HG03521 (cell line): ENCODE data around the gene CCNDBP1.
"Not testable (repeated sequence)": the region's sequence is repeated elsewhere in the genome, so short reads cannot be mapped to it uniquely, and the experiment has no call there.

Experiments
- ATAC-seq: cut with Tn5 transposase; IDR thresholded peaks from one replicate; pipeline ENCODE4 v1.9.1; 2021; ENCODE audit warnings: mild to moderate bottlenecking, moderate library complexity; ENCODE audit not compliant: unreplicated experiment

Gene CCNDBP1

DNA sequence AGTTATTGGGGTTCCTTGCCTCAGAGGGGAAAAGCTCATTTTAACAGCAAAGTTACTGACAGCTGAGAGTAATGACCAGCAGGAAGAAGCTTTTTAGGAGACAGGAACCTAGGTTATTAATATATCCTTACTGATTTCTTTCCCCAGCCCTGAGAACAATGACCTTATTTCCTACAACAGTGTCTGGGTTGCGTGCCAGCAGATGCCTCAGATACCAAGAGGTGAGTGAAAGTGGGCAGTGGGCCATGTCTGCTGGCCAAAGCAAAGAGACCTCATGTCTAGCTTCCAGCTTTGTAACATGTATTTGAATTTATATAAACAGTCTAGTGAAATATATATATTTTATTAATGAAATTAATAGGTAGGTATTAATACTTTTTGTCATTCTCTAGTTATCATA, 5.0 kb downstream of the CCNDBP1 start:
- no peak for ATAC-seq

DNA sequence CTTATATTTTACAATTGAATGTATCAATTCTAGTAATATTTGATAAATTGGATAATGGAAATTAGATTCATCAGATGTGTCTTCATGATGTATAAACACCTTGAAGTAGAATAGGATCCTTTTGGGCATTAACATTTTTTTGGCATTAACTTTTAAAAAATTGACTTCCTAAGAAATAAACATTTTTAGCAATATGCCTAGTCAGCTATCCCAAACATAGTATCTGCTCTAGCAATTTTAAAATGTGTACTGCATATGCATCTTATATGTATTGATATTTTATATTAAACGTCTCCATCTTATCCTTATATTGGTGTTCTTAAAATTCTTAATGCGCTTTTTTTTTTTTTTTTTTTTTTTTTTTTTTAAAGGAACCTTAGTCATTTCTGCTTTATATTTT, 8.5 kb downstream of the CCNDBP1 start:
- ATAC-seq = no peak

DNA sequence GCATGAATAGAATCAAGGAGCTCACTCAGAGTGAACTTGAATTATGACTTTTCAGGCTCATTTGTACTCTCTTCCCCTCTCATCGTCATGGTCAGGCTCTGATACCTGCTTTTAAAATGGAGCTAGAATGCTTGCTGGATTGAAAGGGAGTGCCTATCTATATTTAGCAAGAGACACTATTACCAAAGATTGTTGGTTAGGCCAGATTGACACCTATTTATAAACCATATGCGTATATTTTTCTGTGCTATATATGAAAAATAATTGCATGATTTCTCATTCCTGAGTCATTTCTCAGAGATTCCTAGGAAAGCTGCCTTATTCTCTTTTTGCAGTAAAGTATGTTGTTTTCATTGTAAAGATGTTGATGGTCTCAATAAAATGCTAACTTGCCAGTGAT, 9.6 kb downstream of the CCNDBP1 start:
- ATAC-seq = no peak

DNA sequence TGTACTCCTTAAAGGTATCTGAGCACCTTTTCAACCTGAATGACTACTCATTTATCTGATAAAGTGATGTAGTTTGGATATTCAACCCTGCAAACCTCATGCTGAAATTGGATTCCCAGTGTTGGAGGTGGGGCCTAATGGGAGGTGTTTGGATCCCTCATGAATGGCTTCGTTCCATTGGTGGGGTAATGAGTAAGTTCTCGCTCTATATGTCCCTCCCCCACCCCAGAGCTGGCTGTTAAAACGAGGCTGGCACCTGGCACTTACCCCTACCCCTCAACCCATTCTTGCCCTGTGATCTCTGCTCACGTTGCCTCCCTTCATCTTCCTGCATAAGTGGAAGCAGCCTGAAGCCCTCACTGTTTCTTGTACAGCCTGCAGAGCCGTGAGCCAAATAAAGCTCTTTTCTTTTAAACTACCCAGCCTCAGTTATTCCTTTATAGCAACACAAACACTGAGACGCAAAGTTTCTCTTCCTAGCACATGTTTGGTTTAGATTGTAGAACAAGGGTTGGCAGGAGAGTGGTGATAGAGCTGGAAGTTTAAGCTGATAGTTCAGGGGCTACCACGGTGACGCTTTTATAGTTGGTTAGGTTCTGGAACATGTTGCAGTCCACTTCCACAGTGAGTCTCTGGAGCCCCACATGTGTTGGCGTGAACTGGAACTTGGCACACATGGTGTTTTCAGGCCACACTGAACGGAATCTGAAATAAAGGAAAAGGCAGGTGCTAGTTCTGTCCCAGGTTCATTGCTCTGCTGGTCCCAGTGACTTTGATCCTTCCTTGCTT, 11.8 kb downstream of the CCNDBP1 start:
- no peak for ATAC-seq

DNA sequence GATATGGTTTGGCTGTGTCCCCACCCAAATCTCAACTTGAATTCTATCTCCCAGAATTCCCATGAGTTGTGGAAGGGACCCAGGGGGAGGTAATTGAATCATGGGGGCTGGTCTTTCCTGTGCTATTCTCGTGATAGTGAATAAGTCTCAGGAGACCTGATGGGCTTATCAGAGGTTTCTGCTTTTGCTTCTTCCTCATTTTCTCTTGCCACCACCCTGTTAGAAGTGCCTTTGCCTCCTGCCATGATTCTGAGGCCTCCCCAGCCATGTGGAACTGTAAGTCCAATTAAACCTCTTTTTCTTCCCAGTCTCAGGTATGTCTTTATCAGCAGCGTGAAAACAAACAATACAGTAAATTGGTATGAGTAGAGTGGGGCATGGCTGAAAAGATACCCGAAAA, 12.6 kb downstream of the CCNDBP1 start:
- not testable (repeated sequence) for ATAC-seq

DNA sequence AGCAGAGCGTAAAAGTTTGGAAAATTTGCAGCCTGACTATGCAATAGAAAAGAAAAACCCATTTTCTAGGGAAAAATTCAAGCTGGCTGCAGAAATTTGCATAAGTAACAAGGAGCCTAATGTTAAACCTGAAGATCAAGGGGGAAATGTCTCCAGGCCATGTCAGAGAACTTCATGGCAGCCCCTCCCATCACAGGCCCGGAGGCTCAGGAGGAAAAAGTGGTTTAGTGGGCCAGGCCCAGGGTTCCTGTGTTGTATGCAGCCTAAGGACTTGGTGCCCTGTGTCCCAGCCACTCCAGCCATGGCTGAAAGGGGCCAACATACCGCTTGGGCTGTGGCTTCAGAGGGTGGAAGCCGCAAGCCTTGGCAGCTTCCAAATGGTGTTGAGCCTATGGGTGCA, 13.4 kb downstream of the CCNDBP1 start:
- ATAC-seq = not testable (repeated sequence)

DNA sequence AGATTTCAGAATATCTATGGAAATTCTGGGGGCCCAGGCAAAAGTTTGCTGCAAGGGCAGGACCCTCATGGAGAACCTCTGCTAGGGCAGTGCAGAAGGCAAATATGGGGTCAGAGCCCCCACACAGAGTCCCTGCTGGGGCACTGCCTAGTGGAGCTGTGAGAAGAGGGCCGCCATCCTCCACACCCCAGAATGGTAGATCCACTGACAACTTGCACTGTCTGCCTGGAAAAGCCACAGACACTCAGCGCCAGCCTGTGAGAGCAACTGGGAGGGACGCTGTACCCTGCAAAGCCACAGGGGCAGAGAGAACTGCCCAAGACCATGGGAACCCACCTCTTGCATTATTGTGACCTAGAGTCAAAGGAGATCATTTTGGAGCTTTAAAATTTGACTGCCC, 13.8 kb downstream of the CCNDBP1 start:
- ATAC-seq = no peak

DNA sequence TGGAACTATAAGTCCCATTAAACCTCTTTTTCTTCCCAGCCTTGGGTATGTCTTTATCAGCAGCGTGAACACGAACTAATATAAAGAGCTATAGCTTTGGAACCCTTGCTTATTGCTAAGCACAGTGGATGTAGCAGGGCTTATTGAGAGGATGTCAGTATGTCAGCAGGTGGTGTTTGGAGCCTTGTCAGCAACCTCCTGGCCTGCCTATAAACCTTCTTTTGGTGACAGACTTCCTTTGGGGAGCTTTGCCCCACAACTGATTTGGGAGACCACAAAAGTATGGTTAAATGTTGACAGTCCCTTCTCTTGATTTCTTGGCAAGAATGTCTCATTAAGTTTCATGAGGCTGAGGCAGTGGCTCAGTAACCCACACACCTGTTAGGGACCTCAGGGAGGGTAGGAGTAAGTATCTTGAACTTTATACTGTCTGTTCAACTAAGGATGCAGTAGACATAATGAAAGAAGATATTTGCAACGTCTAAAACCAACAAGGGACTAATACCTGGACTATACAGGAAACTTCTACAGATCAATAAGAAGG, 14.8 kb downstream of the CCNDBP1 start:
- no peak for ATAC-seq

DNA sequence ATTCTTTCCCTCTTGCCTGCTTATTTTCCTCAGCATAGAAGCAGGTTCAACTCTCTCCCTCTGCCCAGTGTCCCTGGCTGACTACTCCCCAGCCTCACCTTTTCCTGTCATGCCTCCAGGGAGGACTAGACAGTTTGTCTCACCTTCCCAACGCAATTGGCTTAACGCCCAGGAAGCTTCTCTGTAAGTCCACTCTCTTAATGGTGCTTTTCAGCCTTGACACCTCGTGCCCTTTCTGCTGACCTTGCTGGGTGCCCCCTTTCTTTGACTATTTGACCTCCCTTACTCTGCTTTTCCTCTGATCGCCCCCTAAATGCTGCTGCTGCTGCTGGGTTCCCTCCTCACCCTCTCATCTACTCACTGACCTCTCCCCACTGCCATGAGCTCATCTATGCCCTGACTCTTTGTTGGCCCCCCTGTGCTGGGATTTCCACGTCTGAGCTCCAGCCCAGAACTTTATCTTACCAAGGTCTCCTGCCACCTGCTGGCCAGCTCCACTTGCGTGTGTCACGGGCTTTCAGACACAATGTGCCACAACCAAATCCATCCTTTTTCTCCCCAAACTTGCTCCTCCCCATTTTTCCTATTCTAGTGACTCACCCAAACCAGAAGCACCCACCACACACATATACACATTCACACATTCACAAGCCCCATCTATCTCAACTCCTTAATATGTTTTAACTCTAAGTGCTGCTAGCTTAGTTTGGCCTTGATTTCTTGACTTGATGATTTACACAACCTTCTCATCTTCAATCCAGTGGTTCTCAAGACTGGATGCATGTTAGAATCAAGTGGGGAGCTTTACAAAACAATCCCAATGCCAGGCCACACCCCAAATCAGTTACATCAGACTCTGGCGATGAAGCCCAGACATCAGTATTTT, 19.1 kb downstream of the CCNDBP1 start:
- ATAC-seq = no peak

DNA sequence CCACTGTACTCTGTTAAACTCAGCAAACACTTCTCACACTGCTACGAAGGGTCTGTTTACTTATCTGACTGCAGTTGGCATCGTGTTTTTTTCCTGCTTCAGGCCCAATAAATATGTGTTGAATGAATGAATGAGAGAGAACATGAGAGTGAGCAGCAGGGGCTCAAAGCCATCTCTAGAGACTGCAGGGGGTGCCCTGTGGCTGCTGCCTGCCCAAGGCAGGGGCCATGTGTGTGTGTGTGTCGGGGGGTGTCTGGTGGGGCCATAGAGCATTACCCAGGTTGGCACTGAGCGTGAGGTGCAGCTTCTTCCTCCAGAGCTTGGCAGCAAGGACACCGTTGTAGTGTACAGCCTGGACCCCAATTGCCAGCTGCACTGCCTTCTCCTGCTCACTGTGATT, 20.9 kb downstream of the CCNDBP1 start:
- no peak for ATAC-seq

DNA sequence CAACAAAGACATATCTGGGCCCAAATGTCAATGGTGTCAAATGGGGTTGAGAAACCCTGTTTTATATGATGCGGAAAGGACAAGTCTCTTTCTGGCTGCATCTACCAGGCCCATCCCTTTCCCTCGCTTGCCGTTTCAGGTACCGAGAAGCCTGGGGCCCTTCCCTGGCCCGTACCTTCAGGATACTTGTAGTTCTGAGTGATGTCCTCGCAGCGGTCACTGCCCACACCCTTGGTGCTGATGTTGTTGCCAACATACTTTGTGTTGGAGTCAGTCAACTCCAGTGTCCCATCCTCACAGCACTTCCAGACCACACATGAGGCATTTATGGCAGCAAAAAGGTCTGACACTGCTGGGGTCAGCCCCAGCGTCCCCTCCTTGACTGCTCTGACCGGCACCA, 21.8 kb downstream of the CCNDBP1 start:
- no peak for ATAC-seq

DNA sequence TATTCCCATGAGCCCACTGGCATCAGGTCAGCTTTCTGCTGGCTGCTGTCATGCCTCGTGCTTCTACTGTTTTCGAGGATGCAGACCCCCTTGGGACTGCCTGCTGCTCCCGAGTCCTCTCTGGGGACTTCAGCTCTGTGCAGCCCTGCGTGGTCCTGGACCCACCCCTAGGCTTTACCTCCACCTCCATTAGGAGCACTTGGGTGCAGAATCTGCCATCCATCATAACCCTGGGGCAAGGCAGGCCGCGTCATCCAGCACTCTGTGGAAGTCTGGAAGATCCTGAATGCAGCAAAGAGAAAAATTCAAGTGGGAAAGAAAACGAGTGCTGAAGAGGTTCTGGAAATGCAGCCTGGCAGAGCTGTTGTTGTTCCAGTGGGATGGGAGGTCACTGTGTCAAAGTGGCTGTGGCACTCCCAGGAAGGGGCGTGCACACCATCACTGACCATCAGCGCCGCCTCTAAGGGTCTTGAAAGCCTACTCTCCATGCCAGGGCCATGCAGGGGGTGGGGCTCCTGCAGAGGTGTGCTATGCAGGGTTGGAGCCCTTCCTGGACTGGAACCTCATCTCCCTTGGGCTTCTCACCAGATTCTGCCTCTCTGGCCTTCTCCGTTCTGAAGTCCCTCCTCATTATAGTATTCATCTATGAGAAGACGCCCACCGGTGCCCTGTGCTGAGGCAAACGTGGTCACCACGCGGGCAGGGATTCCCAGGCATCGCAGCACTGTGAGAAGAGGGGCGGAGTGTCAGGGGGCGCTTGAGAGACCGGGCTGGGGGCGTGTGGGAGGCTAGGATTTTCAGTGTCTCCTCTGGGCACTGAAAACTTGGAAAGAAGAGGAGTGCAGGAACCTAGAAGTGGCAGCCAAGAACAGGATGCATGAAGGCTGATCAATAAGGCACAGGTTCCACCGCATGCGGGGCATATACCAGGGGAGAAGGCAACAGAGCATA, 23.1 kb downstream of the CCNDBP1 start:
- ATAC-seq = no peak

DNA sequence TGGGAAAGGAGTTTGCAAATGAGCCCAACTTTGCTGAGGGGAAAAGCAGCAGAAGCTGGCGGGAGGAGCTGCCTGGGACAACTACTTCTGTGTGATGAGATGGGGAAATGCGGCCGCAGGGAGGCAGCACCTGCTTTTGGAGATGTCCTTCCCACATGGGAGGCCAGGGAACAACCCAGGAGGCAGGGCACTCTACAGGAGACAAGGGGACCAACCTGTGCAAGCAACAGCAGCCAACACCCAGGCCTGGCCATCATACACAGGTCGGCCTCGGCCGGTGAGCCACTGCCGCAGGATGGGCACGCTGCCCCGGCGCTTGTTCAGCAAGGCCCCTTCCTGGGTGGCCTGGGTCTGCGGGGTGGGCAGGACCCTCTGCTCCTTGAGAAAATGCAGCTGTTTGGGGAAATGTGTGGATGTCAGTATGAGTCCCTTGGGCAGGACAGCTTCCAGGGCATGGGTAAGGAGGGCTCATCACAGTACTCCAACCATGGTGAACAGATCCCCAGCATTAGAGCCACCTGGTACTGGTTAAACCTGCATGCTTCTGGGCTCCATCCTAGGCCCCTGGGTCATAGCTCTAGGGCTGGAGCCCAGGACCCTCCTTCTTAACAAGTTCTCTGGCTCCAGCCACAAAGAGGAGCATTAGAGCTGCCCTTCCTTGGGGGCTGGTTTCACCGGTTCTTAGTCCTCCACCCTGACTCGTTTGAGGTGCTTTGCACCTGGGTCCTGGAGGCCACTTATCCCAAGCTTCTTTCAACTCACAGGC, 24.0 kb downstream of the CCNDBP1 start:
- no peak for ATAC-seq

DNA sequence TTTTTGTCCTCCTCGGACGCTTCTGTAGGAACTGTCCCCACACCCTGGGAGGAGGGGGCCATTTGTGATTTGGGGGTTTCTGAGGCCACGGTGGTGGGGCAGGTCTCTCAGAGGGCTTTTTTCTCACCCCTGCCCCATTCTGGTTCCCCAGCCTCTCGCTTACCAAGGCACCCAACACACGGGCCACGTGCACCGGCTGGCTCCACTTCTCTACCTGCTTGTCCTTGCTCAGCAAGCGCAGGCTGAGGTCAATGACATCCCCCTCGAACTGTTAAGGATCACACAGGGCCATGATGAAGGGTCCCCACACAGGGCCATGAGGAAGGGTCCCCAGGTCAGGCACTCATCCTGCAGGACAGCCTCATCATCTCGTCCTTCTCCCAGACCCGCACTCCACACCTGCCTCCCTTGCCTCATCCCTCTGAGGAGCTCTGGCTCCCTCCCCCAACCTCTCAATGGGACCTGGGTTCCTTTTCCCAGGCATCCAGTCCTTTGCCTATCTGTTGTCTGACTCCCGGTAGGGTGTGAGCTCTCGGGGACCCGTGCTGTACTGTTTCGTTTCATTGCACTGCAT, 25.1 kb downstream of the CCNDBP1 start:
- ATAC-seq = no peak

DNA sequence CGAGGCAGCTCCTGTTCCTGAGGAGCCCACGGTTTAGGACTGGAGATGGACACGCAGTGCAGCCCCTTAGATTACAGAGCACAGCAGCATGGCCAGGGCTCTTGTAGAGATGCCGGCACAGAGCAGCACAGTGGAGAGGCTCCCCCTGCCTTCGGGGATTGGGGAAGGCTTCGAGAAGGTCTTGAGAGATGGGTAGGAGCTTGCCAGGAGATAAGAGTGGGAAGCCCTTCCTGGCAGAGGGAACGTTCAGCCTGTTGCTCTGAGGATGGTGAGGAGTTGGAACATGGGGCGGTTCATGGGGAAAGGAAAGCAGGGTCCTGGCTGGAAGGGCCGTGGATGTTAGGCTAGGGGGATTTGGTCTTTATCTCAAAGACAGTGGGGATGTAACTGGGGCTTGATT, 25.6 kb downstream of the CCNDBP1 start:
- no peak for ATAC-seq

DNA sequence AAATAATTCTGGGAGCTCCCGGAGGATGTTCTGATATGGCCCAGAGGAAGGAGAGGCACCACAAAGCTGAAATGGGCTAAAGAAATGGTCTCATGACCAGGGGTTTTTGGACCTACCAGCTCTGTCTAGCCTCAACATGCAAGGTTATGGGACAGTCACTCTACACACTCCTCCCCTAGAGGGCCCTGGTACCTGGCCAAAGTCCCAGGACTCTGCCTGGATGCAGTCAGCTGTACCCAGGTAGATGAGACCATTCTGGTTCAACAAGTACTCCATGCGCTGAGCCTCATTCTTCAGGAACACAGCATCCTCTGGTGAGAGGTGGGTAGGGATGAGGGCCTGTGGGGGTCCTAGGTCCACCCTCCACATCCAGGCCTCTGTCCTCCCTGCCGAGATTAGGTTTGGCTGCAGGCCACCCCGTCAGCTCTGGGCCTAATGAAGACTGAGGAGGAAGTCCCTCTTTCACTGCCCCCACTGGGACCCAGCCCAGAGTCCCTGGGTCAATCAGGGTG, 26.1 kb downstream of the CCNDBP1 start:
- ATAC-seq = no peak

DNA sequence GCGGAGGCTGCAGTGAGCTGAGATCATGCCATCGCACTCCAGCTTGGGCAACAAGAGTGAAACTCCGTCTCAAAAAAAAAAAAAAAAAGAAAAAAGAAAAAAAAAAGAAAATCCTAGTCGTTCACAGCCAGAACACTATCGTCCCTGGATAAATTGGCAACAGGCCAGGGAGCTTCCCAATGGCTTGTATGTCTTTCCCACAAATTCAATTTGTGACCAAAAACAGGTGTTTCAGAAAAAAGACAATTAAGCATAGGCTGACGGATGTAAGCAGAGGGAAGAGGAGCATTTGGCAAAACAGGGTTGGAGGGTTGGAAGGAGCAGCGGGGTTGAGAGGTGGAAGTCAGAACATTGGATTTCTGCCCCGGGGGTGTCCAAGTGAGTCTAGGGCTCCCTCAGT, 27.1 kb downstream of the CCNDBP1 start:
- no peak for ATAC-seq

DNA sequence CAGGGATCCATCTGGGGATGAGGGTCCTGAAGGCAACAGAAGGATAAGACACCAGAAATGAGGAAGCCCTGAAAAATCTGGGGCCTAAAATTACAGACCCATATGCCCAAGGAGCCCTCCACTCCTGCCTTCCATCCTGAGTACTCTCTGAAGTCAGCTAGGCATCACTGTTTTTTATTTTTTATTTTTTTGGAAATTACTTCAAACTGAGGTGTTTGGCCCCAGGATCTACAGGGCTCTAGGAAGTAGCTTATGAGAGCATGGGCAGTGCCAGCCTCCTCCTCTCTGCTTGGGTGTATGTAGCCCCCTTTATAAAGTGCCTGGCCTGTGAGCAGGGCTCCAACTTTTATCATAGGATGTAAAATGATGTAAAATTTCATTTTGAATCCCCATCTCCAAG, 27.7 kb downstream of the CCNDBP1 start:
- ATAC-seq = no peak

DNA sequence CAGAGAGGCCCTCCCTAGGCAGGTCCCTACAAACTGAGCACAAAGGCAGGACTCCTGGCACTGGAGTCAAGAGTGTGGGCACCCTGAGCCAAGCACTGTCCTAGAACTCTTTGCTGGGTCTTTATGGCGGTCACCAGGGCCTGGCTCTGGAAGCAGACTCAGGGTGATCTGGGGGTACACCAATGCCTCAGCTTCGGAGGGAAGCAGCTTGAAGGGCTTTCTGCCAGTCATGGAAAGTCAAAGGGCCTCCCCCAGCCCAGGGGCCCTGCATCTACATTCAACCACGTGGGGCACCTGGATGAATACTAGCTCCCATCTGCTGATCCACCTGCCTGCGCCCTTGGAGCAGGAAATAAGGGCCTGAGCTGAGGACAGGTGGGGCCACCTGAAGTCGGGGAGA, 28.3 kb downstream of the CCNDBP1 start:
- ATAC-seq = no peak

DNA sequence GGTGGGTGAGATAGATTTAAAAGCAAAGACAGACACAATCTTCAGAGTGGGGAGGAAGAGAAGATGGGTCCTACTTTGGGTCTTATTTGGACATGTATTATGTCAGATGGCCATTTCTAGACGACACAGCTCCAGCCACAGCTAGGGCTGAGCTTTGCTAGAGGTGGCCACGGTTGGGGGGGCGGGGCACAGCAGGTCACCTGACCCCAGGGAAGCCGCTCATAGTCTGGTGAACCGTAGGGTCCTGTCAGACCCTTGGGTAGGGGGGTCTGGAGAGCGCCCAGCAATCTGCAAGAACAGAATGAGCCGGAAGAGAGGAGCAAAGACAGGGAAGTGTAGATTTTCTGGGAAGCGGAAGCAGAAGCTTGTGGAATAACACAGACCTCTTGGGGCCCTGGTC, 29.0 kb downstream of the CCNDBP1 start:
- no peak for ATAC-seq
